GM21515 (cell line): ENCODE measurements around the gene GNG2.
A peak's percentile ranks its signal among the peaks of the same experiment; 100 is the strongest.

ENCODE experiments used
- ATAC-seq: cut with Tn5 transposase; IDR thresholded peaks from one replicate; pipeline ENCODE4 v1.9.1; 2021; ENCODE audit not compliant: unreplicated experiment

GNG2 gene

DNA sequence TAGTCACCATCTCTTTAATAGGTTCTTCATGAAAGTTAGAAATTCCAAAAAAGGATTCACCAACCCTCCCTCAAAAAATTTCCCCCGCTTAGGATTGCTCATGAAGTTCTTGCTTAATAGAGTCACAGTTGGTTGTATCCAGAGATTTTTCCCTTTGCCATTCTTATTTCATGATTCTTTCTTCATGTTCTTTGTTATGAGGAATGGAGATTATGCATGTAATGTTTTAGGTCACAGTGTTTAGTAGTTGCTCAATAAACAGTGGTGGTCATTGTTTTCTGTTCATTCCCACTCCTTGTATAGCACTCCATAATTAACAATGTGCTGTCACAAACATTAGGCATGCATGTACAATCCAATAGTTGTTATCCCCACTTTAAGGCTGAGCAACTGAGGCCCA is 77.7 kb downstream of the GNG2 start:
- no peak for ATAC-seq

DNA sequence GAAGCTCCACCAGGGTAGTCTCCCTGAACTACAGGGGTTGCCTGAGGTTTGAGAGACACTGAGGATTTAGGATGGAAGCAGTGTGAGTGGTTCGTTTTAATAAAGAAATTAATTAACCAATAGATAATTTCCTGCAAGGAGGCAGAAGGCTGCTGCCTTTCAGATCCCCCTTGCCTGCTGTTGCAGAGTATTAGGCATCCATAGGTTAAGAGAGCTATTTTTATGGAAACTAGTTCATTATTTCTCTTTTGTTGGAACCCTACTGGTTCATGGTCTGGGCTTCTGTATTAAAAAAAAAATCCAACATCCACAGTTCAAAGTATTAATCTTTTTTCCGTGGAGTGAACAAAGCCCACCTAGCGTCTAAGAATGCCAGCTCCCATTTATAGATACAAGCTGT is 78.4 kb downstream of the GNG2 start:
- ATAC-seq = no peak

DNA sequence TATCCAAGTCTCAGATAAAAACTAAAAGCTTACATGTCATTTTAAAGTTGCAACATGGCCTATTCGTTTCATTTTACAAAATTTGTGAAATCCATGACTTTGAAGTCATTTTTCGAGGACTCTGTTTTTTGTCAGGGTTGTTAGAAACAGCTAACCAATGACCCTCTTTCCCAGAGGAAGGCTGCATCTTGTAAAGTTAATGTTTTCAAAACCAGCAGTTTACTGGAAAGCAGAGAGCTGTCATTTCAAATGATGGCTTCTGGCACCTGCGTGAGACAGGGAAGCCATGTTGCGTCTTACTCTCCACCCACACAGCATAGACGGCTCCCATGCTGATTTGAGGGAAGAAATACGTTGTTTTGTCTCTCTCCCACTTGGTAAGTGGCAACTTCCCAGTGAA is 78.8 kb downstream of the GNG2 start:
- ATAC-seq = no peak

DNA sequence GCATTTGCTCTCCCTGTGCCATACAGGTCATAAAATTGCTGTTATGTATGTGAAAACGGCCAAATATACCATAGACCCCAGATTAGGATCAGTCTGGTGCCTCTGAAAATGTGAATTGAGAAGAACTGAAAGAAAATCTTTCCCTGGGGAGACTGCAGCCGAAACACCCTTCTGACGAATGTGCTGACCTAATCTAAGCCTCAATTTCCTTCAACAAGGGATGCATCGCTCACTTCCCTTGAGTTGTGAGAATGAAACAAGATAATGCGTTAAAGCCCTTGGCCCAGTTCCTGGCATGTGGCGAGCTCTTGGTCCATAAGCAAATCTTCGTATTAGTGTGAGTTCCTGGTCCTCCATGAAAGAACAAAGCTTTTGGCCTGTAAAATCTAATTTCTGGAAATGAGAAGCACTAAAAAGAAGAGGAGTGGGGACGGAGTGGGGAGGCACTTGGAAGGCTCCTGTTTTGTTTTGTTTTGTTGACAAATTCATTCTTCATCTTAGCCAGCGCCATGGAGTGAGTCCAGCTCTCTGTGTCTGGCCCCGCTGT is 79.4 kb downstream of the GNG2 start:
- no peak for ATAC-seq

DNA sequence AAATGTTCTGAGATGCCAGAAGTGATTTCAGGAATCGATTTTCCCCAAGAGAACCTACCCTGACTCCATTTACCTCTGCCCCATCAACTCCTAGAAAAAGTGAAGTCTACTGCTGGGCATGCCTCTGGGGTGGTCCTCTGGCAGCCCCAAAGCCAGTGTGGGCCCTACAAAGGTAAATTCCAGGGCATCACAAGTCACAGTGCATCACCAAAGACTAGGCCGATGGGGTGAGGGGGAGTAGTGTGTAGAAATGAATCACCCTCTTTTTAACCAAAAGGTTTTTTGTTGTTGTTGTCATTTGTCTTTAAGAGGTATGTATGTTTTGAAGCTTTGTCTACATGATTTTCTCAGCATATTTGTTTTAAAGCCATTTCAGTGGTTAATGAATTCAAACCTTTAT is 82.6 kb downstream of the GNG2 start:
- no peak for ATAC-seq

DNA sequence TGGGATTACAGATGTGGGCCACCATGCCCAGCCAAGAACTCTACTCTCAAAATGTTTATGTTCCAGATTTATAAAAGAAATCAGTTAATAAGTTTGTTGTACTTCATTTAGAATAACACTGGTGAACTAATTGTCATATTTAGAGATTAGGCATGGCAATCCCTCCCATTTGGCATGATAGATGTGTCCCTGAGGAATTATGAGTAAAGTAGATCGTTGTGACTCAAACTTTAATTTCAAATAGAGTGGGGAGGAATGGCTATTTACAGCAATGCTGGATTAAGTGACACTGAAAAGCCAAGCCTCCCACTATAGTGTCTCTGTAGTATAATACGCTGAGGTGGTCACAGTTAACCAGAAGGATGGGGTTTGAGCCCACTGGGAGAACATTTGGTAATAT is 89.6 kb downstream of the GNG2 start:
- ATAC-seq = no peak

DNA sequence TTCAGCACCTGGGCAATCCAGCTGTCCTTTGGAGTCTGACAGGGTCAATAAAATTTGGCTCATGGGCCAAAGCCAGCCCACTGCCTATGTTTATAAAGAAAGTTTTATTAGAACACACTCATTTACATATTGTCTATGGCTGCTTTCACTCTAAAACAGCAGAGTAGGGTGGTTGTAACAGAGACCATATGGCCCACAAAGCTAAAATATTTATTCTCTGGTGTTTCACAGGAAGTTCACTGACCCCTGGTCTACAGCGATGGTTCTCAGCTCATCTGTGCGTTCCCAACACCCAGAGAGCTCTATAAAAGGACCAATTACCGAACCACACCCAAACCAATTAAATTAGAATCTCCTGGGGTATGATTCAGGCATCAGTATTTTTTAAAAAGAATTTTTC is 91.2 kb downstream of the GNG2 start:
- ATAC-seq = no peak

DNA sequence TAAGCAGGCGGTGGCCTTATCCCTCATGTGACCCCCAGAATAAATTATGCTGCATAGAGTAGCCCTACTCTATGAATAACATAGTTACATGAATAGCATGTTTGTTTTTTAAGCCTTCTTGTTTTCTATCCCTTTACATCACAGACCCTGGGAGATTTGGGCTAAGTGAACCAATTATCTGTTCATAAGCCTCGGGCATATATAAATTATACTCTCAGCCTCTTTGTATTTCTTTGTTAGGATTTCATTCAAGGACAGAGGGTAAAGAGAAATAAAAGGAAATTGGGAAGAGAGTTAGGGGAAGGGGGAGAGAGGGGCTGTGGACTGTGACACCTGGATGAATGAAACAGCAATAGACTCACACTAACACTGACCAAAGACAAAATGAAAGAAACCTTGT is 93.6 kb downstream of the GNG2 start:
- ATAC-seq = no peak

DNA sequence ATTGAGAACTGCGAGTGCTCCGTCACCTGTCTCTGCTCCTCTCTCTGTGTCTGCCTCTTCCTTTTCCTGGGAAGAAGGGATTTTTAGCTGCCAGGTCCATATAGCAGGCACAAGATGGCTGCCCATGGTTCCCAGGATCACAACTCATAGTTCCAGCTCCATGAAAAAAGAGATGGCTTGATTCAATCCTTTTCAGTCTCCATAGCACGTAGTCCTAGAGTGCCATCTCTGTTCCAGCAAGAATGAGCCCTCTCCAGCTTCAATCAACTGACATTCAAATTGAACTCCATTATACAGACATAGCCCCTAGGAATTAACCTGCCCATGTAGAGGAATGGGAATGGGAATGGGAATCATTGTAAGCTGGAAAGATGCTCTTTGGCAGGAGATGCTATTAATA is 94.2 kb downstream of the GNG2 start:
- ATAC-seq = no peak

DNA sequence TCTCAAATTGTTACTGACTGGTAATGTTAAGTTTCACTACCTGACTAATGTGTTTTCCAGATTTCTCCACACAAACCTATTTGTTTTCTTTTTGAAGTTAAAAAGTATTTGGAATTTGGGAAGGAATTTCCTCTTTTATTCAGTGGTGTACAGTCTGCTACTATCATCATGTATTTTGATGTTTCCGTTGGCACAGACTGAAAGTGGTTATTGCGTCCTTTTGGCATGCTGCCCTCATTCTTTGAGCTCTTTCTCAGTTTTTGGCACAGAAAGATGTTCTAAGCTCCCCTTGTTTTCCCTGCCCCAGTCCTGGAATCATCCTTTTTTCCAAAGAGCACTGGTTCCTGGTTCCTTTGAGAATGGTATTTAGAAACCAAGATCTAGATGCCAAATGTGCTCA is 97.5 kb downstream of the GNG2 start:
- ATAC-seq = no peak

DNA sequence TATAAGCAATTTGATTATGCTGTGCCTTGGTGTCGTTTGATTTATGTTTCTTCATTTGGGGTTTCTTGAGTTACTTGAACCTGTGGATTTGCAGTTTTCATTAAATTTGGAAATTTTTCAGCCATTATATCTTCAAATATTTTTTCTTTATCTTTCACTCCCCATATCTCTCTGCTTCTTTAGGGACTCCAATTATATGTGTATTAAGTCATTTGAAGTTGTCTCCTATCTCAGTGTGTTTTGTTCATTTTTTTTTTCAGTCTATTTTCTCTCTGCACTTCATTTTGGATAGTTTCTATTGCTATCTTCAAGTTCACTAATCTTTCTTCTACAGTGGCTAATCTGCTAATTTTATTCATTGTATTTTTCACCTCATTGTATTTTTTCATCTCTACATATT is 99.5 kb downstream of the GNG2 start:
- ATAC-seq = no peak

DNA sequence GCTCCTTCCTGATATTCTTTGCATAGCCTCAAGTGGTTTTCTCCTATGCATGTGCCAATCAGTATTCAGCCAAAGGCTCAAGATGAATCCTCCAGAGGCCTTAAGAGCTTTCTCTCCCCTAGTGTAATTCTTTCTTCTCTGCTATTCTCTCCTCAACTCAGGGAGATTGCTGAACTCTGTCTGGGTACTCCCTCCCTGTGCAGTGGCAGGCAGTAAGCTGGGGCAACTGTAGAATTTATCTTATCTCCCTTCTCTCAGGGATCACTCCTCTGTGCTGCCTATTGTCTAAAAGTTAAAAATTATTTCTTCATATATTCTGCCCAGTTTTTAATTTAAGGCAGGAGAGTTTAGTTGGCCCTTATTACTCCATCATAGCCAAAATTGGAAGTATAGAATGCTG is 100.5 kb downstream of the GNG2 start:
- no peak for ATAC-seq

DNA sequence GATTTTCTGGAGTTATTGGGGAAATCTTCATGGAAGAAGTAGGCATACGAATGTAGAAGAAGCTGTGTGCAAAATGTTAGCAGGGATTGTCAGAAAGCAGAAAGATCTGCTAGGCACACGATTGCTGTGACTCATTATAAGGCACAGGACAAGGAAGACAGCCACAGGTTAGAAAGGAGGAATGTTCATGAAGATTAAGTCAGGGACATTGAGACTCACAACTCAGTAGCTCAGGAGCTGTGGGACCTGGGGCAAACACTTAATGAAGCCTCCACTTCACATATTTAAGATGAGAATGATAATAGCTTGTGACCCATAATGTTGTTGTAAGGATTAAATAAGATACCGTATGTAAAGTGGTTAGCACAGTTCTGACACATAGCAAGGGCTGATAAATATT is 102.3 kb downstream of the GNG2 start:
- no peak for ATAC-seq

DNA sequence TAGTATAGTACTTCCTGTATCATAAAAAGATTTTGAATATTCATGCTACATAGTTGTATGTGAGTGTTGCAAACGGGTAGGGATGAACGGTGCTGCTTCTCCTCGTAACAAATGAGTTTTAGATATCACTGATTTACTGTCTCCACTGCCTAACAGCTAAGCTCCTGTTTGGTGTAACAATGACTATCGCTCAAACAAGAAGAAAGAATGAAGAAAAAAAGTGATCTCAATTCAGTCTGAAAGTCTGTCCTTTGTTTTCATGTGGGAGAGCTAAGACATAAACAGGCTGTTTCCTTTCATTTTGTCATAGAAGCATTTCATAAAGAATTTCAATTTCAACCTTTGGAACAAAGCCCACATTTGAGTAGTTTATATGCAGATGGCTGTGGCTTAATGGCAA is 102.9 kb downstream of the GNG2 start:
- ATAC-seq = no peak

DNA sequence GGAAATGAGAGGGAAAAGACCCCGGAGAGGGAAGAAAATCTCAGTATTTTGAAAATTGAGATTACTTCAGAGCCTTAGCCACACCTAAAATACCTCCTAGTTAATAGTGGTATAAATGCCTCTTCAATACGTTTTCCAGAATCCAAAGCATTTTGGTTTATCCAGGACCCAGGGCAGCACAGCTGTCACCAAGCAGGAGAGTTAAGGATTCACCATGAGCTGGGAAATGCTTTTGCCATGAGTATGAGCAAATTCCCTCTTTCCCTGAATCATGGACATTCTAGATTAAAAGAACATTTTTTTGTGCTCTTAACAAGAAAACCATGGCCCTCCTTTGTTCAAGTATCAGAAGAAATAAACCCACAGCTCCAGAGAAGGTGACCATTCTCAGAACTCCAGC is 107.1 kb downstream of the GNG2 start:
- no peak for ATAC-seq

DNA sequence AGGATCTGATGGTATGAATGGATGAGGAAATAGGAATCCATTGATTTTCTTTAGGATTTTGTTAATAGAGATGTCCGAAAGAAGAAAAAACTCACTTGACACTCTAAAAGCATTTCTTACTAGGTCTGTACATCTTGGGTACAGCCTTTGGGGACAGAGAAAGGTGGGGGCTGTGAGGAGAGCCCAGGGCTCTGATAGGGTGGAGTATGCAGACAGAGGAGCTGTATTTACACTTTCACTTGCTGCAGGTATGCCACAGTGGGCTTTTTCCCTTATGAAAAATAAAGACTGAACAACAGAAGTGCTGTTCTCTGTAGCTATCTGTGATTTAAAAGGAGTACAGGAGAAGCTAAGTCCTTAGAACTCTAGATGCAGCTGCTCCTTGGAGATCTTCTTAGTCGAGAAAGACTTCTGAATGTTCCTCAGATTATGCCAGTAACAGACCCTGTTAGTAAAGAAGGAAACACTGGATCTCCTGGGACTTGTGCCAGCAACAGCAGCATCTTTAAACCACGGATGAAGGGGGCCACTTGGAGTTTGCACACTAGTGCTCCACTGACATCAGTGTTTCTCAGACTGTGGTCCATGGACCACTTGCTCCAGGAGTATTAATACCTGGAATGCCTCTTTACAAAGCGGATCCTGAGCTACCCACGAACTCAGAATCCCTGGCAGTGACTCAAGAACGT is 109.6 kb downstream of the GNG2 start:
- ATAC-seq = no peak

DNA sequence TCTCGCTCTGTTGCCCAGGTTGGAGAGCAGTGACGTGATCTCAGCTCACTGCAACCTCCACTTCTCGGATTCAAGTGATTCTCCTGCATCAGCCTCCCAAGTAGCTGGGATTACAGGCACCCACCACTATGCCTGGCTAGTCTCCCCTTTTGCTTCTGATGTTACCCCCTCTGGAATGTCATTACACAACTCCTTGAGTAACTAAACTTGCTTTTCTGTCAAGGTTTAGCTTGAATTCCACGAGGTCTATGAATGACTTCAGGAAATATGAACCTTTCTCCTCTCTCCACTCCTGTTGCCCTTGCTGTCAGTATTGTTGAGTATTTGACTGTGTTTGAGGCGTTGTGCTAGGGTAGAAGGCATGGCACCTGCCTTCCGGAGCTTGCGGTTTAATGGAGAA is 112.2 kb downstream of the GNG2 start:
- ATAC-seq = no peak

DNA sequence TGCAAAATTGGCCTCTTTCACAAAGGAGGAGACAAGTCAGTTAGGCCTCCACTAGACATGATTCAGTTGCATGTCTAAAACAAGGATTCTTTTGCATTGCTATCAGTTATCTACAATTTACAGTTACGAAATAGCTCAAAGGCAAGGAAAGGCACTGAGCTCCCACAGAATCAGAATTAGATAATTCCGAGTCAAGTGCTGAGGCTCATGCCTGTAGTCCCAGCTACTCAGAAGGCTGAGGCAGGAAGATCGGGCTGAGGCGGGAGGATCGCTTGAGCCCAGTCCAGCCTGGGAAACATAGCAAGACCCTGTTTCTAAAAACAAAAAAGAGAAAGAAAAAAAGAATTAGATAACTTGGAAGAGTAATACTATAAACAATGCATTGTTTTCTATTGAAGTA is 116.7 kb downstream of the GNG2 start:
- ATAC-seq = no peak

DNA sequence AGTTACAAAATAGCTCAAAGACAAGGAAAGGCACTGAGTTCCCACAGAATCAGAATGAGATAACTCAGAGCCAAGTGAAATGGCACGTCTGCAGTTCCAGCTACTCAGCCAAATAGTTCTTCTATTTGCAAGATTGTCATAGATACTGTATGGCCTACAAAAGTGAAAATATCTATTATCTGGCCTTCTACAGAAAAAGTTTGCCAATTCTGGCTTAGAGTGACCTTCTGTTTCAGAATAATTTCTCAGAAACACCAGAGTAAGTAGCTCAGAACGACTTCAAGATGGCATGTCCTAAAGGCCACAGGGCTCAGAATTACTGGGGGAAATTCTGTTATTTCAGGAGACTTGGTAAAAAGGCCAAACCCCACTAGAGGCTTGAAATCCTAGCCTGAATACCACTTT is 118.3 kb downstream of the GNG2 start:
- no peak for ATAC-seq

DNA sequence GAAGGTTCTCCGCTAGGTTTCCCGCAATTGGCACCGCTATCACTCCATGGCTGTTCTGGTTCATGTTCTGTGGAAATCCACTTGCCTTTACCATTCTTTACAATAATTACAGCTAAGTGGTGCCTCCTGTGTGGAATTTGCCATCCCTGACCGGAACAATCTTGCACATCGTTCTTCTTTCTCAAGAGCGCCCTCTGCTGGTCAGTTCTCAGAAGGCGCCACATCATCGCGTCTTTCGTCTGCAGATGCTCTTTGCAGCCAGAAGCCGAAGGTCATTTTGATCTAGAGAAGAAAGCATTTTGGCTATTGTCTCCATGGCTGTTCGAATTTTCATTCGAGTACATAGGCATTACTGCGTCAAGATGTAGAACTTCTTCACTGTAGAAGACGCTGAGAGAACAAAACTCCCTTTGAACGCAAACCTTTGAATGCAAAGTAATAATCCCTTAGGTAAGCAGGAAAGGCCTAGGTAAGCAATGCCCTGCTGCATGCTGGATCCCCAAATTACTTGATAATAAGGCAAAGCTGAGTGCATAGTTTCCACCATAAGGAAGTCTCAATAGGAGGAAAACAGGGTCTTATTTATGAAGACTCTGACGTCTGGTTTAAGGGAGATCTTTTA is 118.8 kb downstream of the GNG2 start:
- peak; percentile 59 for ATAC-seq

DNA sequence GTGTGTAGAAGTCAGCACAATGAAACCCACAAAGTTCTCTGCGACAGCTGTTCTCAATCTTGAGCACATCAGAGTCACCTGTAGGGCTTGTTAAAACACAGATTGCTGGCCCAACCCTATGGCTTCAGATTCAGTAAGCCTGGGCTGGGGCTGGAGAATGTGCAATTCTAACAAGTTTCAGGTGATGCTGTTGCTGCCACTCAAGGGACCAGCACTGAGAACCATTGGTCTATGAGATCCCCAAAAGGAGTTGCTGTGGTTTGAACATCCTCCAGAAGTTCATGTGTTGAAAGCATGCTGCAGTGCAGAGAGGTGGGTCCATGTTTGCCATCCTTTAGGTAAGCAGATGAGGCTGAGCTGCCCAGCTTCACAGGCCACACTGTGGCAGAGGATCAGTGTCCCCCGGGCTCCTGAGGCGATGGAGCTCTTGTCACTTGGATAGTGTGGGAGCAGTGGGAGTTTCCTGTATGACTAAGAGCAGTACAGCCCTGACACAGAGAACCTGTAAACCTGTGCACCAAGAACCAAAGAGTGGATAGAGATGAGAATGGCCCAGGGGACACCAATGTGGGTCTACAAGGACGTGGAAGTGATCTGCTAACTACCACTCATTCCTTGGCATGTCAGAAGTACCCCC is 120.9 kb downstream of the GNG2 start:
- ATAC-seq = no peak

DNA sequence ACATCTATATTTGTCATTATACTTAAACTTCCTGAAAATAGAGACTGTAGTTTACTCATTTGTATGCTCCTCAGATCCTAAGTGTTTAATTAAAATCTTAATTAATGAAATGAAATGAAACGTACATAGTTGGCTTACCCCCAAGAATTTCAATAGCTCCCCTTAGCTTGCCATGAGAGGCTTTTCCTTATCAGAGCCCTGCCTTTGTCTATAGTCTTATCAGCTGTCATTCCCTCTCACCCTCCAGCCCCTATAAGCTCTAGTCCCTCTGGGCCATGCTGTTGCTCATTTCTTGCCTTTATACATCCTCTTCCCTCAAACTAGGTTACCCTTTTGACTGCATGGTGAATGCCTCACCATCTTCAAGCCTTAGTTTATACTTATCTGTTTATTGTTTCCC is 127.8 kb downstream of the GNG2 start:
- no peak for ATAC-seq
